Heart left ventricle (tissue), 16 donors: ENCODE data around the gene SLC25A14. TPM values are rescaled to one million over a fixed set of nuclear protein-coding genes. Genes with fewer than 3 reads are reported as not detected.

ENCODE experiments used
- ATAC-seq, 4 donors: fragments of 200-7000 bp; cut with Tn5 transposase; one replicate each; pipeline ENCODE4 v1.9.1; 2020 to 2022; ENCODE audit warnings: moderate library complexity in 4 of 4, mild to moderate bottlenecking in 3 of 4, moderate number of reproducible peaks in 1 of 4
- DNase-seq, 5 donors: peaks; one replicate each; pipeline ENCODE4 v3.0.0-alpha.2; 2020
- H3K27ac ChIP-seq, 12 donors: fragments of 200-600 bp; sonication (generic) in 4 of 12; one replicate each; pipeline versions ENCODE4 v1.5.0 to v1.8.0; 2016 to 2022; ENCODE audit warnings: mild to moderate bottlenecking in 2 of 12
- H3K27me3 ChIP-seq, 9 donors: fragments of 200-600 bp; sonication (generic) in 2 of 9; one replicate each; pipeline versions ENCODE4 v1.5.1 to v1.8.0; 2016 to 2022; ENCODE audit warnings: mild to moderate bottlenecking in 3 of 9
- H3K36me3 ChIP-seq, 9 donors: fragments of 200-600 bp; sonication (generic) in 2 of 9; one replicate each; pipeline versions ENCODE4 v1.5.0 to v1.8.0; 2018 to 2022; ENCODE audit warnings: mild to moderate bottlenecking in 2 of 9
- H3K4me1 ChIP-seq, 12 donors: fragments of 200-600 bp; sonication (generic) in 4 of 12; one replicate each; pipeline versions ENCODE4 v1.5.0 to v1.8.0; 2016 to 2022; ENCODE audit warnings: mild to moderate bottlenecking in 3 of 12
- H3K4me3 ChIP-seq, 12 donors: fragments of 200-600 bp; sonication (generic) in 4 of 12; one replicate each; pipeline versions ENCODE4 v1.5.0 to v1.8.0; 2017 to 2022; ENCODE audit warnings: mild to moderate bottlenecking in 9 of 12, moderate library complexity in 4 of 12
- H3K9me3 ChIP-seq, 12 donors: fragments of 200-600 bp; sonication (generic) in 4 of 12; one replicate each; pipeline versions ENCODE4 v1.5.0 to v1.8.0; 2016 to 2022; ENCODE audit warnings: mild to moderate bottlenecking in 1 of 12
- POLR2A ChIP-seq, 2 donors: fragments of 450-650 bp; IDR thresholded peaks; one replicate each; pipeline ENCODE4 v1.6.1; 2017; ENCODE audit warnings: antibody characterized with exemption in 2 of 2, mild to moderate bottlenecking in 2 of 2, moderate library complexity in 2 of 2
- WGBS, 4 donors: extraction: QIAGEN DNeasy Blood & Tissue Kit in 2 of 4; methylation state at CpG; one replicate each; pipeline versions ENCODE4 v1.1.5 to v1.1.7; 2013 to 2018; 5-methylcytosine and 5-hydroxymethylcytosine counted together
- intact Hi-C, 10 donors: fragments of 100-400 bp; cut with DNase I; formaldehyde crosslinking; loops; one replicate each; pipeline versions ENCODE4 v1.11.1 to v1.14.2; 2022
- polyA plus RNA-seq, 2 donors: library from polyadenylated mRNA; stranded (reverse); fragments of 200-250 nt; gene quantifications; one replicate each; pipeline ENCODE4 v1.2.3, GENCODE V29; 2013
- total RNA-seq, 9 donors: library from RNA; depleted of rRNA in 2 of 9; stranded (reverse); fragments of >200 nt in 2 of 9; fragmentation: NEBNext Ultra II Directional in 3 of 9; extraction: Animal tissue kit (Norgen Biotek cat#: 25700) in 3 of 9; gene quantifications; one replicate each; pipeline versions ENCODE4 v1.1.0 to v1.2.4, GENCODE V29; 2016 to 2023
- TF ChIP-seq, protein P1 (sequence below), 12 donors: fragments of 200-600 bp; sonication (generic) in 4 of 12; IDR thresholded peaks; one replicate each; pipeline versions ENCODE4 v1.5.0 to v1.8.0; 2018 to 2022; ENCODE audit warnings: antibody characterized with exemption in 12 of 12, mild to moderate bottlenecking in 5 of 12
- donor health status: ischemic (EF 13 %, LVEDD 7.1; RV severe dilation, severe dysfunction).
- donor health status: healthy with polysubstance abuse.
- donor health status: DM: no; HTN: yes; CAD: no.
- donor health status: DM: no; HTN: no; CAD: no.
- donor health status: ischemic (EF 25% LVEDD 6.9; RV normal size, moderate dysfunction).
- donor health status: ischemic (EF 25% LVEDD 5.7; RV mildly dilated, moderate dysfunction).
- donor health status: healthy.
- donor health status: DM: yes; HTN: yes; CAD: no.
- donor health status: ischemic (EF 35%, LVEDD 5.7; RV mildly dilated, moderate dysfunction).
- donor health status: nonischemic (EF 11% LVEDD 7.7; RV severe dilation, severe dysfunction).
- donor health status: DM: yes; HTN: yes; CAD: no.
- donor health status: PGD.
- donor health status: ischemic (EF 29% LVEDD 5.4; RV normal size, mild dysfunction).
- donor health status: nonischemic (EF 23%, LVEDD 6.1; RV moderate dilation, normal function).

Gene SLC25A14
- total and polyA plus RNA-seq, 11 donors = 5.7 to 17.7 (median 7.1) TPM

DNA sequence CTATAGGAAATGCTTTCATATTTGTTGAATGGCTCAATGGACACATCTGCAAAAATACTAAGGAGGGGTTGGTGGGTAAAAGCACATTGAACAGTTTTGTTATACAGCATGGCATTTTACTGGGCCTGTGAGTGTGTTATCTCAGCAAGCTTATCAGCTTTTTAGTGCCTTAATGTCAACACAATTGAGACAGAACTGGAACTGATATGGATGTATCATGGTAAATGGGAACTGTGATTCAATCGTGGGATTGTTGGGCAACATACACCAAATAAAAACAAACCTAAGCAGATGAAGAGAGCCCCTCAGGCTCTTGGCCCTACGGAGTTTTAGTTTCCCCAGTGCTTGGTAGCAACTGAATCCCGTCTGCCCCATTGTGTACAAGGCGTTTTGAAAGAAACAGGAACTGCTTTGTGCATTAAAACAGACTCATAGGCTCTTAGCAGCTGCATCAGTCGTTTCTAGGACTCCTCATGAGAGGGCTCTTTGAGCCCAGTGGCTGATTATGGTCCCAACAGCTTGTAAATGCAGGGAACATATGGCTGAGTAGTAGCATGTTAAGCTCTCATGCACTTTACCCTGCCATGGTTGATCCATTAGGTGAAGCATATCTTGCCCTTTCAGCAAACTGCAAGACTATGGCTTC is 38.4 kb downstream of the SLC25A14 start:
- ATAC-seq (no peak), DNase-seq (no peak)
- Histone ChIP-seq H3K9me3 (no peaks in the 10 kb centered on the region), H3K4me1 (no peaks in the 10 kb centered on the region), H3K27me3 (no peaks in the 10 kb centered on the region), H3K27ac (no peak overlapping the region), H3K4me3 (no peak overlapping the region), H3K36me3 (peaks cover 0 to 4% (median 0%) of the 10 kb centered on the region in 9 donors)
- intact Hi-C loops = no loop called here
- TF ChIP-seq, protein P1, sequence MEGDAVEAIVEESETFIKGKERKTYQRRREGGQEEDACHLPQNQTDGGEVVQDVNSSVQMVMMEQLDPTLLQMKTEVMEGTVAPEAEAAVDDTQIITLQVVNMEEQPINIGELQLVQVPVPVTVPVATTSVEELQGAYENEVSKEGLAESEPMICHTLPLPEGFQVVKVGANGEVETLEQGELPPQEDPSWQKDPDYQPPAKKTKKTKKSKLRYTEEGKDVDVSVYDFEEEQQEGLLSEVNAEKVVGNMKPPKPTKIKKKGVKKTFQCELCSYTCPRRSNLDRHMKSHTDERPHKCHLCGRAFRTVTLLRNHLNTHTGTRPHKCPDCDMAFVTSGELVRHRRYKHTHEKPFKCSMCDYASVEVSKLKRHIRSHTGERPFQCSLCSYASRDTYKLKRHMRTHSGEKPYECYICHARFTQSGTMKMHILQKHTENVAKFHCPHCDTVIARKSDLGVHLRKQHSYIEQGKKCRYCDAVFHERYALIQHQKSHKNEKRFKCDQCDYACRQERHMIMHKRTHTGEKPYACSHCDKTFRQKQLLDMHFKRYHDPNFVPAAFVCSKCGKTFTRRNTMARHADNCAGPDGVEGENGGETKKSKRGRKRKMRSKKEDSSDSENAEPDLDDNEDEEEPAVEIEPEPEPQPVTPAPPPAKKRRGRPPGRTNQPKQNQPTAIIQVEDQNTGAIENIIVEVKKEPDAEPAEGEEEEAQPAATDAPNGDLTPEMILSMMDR (IDR thresholded peaks at IDR 0.05) = no peak
- TF ChIP-seq POLR2A (IDR thresholded peaks at IDR 0.05) = no peak
- WGBS, 4 donors = 24 to 33% (median 29%) methylated on average over 5 of the region's 5 CpGs

DNA sequence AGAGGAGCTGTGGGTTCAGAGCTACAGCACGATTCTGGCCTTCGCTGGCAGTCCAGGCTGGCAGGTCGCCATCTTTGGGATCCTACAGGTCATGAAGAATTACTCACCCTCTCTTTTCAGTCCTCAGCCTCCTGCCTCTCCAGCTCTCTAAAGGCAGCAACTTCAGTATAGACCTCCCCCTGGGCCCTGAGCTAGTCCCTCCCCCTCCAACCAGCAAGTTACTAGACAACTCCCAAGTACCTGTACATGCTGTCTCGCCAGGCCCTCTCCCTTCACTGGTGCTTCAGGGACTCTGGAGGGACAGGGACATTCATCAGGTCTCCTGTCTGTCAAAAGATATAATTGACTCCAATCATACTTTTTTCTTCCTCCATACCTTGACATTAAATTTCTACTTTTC is 45.8 kb downstream of the SLC25A14 start, which contains the start of gene GPR119:
Gene GPR119, minus strand, starts transcription at position 155 of the 400 bp plus-strand sequence. CDS start 227 bp downstream, outside the sequence.
- no peak within 1 kb of the TSS for H3K4me3 ChIP-seq
- H3K27me3 ChIP-seq = peaks cover 0 to 6% (median 0%) of the 10 kb centered on the region in 9 donors
- no peak for TF ChIP-seq POLR2A (IDR thresholded peaks at IDR 0.05)
- TF ChIP-seq, protein P1 (IDR thresholded peaks at IDR 0.05) = no peak
- H3K4me1 ChIP-seq = no peaks in the 10 kb centered on the region
- H3K9me3 ChIP-seq = no peaks in the 10 kb centered on the region
- intact Hi-C loops = no loop called here
- no peak within 1 kb of the TSS for H3K27ac ChIP-seq
- ATAC-seq (no peak), DNase-seq (no peak)
- WGBS, 4 donors = 61 to 83% (median 67%) methylated on average over 4 of the region's 4 CpGs
- H3K36me3 ChIP-seq = no peaks in the 10 kb centered on the region

DNA sequence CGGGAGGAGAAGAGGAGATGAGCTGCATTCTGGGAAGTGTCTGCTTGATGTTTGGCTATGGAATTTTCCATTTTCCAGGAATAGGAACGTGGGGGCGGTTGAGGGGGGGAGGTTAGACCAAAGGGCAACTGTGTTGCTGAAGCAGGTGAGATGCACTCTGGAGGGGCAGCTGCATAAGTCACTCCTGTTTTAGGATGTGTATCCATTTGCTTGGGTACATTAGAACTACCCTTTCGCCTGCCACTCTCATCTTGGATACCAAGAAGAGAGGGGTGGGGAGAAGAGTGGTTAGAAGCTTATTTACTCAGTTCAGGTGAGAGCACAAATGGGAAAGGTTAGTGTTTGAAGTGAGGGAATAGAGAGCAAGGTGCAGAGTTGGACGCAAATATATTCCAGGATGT is 46.7 kb downstream of the SLC25A14 start:
- no peaks in the 10 kb centered on the region for H3K9me3 ChIP-seq
- TF ChIP-seq, protein P1 (IDR thresholded peaks at IDR 0.05) = no peak
- TF ChIP-seq POLR2A (IDR thresholded peaks at IDR 0.05) = no peak
- H3K4me1 ChIP-seq = no peaks in the 10 kb centered on the region
- no peaks in the 10 kb centered on the region for H3K36me3 ChIP-seq
- intact Hi-C loops = no loop called here
- ATAC-seq (no peak), DNase-seq (no peak)
- 66 to 70% (median 67%) methylated on average over 5 of the region's 5 CpGs for WGBS, 4 donors
- peaks cover 0 to 11% (median 0%) of the 10 kb centered on the region in 9 donors for H3K27me3 ChIP-seq
- no peak overlapping the region for H3K27ac ChIP-seq
- no peak overlapping the region for H3K4me3 ChIP-seq

DNA sequence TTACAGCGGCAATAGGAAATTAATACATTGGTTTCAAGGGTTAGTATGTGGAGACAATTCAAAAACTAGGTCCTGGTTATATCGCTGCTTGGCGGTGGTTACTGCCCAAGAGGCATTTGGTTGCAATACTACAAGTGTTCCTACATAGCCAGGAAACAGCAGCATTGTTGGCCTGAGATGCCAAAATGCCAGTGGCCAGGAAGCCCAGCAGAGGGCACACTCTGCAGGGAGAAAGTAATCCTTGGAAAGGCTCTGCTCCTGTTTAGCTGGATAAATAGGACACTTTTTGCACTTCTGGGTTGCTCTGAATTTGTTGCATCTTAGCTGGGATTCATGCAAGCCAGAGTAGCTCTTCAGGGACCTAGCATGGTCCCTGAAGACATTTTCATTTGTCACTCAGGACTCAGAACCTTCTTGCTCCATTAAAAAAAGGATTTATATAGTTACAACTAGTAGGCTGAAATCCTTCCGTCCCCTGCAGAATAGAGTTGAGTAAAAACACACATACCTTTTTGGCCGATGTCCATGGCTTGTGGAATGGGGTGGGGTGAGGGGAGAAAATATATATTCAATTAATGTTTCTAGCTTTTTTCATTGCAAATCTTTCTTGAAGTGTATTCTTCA is 53.8 kb downstream of the SLC25A14 start:
- no peak overlapping the region for H3K27ac ChIP-seq
- H3K9me3 ChIP-seq = no peaks in the 10 kb centered on the region
- H3K36me3 ChIP-seq = no peaks in the 10 kb centered on the region
- H3K4me3 ChIP-seq = no peak overlapping the region
- TF ChIP-seq, protein P1 (IDR thresholded peaks at IDR 0.05) = peak; percentile 39 to 59 (median 50)
- TF ChIP-seq POLR2A (IDR thresholded peaks at IDR 0.05) = no peak
- no peaks in the 10 kb centered on the region for H3K4me1 ChIP-seq
- DNase-seq (peak in 3 of 5 donors; percentile 9 to 39 (median 27)), ATAC-seq (peak in 2 of 4 donors; percentile 43 to 72)
- peaks cover 0 to 32% (median 0%) of the 10 kb centered on the region in 9 donors for H3K27me3 ChIP-seq
- intact Hi-C loops = loop anchor here in 7 of 10 donors (5.0 to 10.0 kb wide), 2 partner anchors 521 to 524 kb away; no protein-coding TSS in a partner anchor
- 35 to 42% (median 38%) methylated on average over 5 of the region's 5 CpGs for WGBS, 4 donors
